SK-N-MC (cell line): ENCODE data around the gene TSPOAP1.

Experiments
- EZH2 ChIP-seq: fragments of 200-600 bp; sonication (generic); IDR thresholded peaks from one replicate; pipeline ENCODE4 v1.6.1; 2017; ENCODE audit warnings: antibody characterized with exemption
- POLR2AphosphoS5 ChIP-seq: IDR thresholded peaks from 2 replicates; pipeline ENCODE4 v1.6.1; 2012; ENCODE audit warnings: mild to moderate bottlenecking, low read depth, low read length, borderline replicate concordance

DNA sequence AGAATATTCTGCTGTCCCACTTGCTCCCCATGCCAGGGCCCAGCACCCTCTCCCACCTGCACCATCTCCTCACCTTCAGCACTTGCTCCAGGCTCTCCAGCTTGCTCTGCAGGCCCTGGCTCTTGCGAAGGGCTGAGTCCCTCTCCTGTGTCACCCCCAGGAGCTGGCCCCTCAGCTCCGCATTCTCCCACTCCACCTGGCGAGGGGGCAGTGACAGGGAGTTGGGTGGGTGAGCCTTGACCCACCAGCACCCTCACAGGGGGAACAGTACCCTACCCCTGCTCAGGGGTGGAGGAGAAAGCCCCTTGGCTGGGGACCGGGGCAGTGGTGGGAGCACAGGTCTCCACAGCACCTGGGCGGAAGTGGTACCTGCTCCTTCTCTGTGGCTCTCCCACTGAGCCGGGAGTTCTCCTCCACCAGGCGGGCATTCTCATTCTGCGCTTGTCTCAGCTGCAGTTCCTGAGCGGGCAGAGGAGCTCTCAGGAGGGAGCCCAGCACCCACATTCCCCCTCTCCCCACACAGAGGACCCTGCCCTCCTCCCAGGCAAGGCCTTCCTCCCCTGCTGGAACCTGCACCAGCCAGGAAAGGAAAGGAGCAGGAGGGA is 5.9 kb downstream of the TSPOAP1 start:
- no peak for TF ChIP-seq EZH2
- TF ChIP-seq POLR2AphosphoS5, result no peak
